ENCODE data around the gene PPP2R2C.

Gene PPP2R2C

DNA sequence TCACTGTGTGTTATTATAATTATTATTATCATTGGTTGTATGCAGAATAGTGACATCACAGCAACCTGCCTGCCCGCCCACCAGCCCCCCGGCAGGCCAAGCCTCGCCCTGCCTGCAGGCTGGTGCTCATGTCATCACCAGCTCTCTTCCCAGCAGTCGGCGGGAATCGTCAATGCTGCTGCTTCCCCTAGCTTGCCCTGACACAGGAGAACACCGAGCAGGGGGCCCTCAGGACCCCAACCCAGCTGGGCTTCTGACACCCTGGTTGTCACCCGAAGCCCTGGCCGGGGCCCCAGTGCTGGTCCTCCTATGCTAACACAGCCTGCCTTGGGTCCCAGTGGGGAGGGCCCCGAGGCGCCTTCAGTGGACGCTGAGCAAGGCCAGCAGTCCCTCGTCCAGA is 100.6 kb downstream of the PPP2R2C start:
- no peak overlapping the region for H3K27ac ChIP-seq
- CTCF ChIA-PET, result no interaction called here
- POLR2A ChIA-PET (ENCODE audit: low non-redundant PET), result no interaction called here
- DNase-seq (ENCODE audit: low spot score), result no peak
- TF ChIP-seq, protein P1, sequence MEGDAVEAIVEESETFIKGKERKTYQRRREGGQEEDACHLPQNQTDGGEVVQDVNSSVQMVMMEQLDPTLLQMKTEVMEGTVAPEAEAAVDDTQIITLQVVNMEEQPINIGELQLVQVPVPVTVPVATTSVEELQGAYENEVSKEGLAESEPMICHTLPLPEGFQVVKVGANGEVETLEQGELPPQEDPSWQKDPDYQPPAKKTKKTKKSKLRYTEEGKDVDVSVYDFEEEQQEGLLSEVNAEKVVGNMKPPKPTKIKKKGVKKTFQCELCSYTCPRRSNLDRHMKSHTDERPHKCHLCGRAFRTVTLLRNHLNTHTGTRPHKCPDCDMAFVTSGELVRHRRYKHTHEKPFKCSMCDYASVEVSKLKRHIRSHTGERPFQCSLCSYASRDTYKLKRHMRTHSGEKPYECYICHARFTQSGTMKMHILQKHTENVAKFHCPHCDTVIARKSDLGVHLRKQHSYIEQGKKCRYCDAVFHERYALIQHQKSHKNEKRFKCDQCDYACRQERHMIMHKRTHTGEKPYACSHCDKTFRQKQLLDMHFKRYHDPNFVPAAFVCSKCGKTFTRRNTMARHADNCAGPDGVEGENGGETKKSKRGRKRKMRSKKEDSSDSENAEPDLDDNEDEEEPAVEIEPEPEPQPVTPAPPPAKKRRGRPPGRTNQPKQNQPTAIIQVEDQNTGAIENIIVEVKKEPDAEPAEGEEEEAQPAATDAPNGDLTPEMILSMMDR (conservative IDR thresholded peaks at IDR 0.05; ENCODE audit: low read depth), result no peak

DNA sequence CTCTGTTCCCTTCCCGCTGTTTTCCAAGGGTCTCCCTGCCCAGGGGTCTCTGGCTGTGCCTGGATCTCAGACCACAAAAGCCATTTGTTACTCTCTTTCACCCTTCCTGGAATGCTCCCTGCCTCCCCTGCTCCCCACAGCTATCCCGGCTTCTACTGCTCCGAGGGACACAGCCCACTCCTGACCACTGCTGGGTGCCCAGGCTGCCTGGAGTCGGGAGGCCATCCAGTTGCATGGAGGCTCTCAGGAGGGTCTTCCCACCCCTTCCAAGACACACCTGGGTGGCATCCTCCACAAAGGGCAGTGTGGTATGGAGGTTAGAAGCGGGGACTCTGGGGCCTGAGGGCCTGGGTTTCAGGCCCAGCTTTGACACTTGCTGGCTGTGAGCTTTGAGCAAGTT is 101.1 kb downstream of the PPP2R2C start:
- CTCF ChIA-PET, result no interaction called here
- no peak overlapping the region for H3K27ac ChIP-seq
- TF ChIP-seq, protein P1 (conservative IDR thresholded peaks at IDR 0.05; ENCODE audit: low read depth), result no peak
- POLR2A ChIA-PET (ENCODE audit: low non-redundant PET), result no interaction called here
- no peak for DNase-seq (ENCODE audit: low spot score)

DNA sequence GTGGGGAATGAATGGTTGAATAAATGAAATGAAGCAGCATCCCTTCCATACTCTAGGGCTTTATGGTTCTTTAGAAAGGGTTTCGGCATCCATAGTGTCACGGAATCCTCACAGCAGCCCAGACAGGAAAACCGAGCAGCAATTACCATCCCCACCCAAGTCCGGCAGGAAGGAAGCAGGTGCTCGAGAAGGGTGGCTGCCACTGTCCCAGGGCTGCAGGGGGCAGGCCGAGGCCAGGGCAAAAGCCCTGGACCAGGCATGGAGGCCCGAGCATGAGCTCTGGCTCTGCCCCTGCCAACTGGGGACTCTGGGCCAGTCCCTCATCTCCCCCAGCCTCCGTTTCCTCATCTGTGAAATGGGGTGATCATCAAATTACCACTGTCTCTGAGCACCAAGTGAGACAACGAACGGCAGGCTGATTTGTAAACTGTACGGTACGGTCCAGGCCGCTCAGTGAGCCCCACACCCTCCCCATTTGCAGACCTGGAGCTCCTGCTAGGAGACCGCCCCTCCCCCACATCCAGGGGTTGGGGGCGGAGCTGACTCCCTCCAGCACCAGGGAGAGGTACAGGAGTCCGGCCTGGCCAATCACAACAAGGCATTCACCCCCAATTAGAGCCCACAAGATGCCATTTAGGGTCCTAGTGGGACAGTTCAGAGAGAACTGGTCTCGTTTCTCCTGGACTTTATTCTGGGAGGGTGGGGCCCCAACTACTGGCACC is 102.3 kb downstream of the PPP2R2C start:
- CTCF ChIA-PET, result interaction anchor here (0.5 kb wide), 1 partner anchor 175 kb away, joined by 3 read pairs; no protein-coding TSS in a partner anchor
- H3K27ac ChIP-seq, result no peak overlapping the region
- POLR2A ChIA-PET (ENCODE audit: low non-redundant PET), result no interaction called here
- DNase-seq (ENCODE audit: low spot score), result no peak
- TF ChIP-seq, protein P1 (conservative IDR thresholded peaks at IDR 0.05; ENCODE audit: low read depth), result no peak

- no peak for DNase-seq (ENCODE audit: low spot score)
- ChIA-PET POLR2A (ENCODE audit: low non-redundant PET) (no interaction called here), CTCF (interaction anchor here (0.7 kb wide), 1 partner anchor 110 kb away, joined by 3 read pairs; no protein-coding TSS in a partner anchor)
- H3K27ac ChIP-seq, result no peak overlapping the region
- TF ChIP-seq, protein P1 (conservative IDR thresholded peaks at IDR 0.05; ENCODE audit: low read depth), result no peak
Measured at GRCh38 chr4:6369511-6369910, 102.9 kb downstream of the PPP2R2C start.

DNA sequence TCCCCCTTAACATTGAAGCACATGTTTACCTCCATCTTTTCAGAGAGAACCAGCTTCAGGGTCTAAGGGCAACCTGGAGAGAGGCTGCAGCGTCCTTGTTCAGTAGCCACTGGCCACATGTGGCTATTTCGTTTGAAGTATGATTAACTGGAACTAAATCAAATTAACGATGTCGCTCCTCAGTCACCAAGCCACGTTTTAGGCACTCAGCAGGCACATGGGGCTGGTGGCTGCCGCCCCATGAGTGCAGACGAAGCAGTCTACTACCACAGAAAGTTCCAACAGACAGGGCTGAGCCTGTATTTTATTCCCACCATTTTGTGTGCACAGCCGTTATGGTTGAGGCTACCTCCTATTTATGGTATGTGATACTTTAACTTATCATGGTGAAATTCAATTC is 103.4 kb downstream of the PPP2R2C start:
- CTCF ChIA-PET, result interaction anchor here (0.7 kb wide), 1 partner anchor 110 kb away, joined by 3 read pairs; no protein-coding TSS in a partner anchor
- DNase-seq (ENCODE audit: low spot score), result no peak
- POLR2A ChIA-PET (ENCODE audit: low non-redundant PET), result no interaction called here

GRCh38 chr4:6368601-6369000 is 103.8 kb downstream of the PPP2R2C start:
- ChIA-PET CTCF (no interaction called here), POLR2A (ENCODE audit: low non-redundant PET) (no interaction called here)
- no peak for DNase-seq (ENCODE audit: low spot score)
- H3K27ac ChIP-seq, result no peak overlapping the region
- TF ChIP-seq, protein P1 (conservative IDR thresholded peaks at IDR 0.05; ENCODE audit: low read depth), result no peak

More for the DNA sequence above, 103.4 kb downstream of the PPP2R2C start:
- TF ChIP-seq, protein P1 (conservative IDR thresholded peaks at IDR 0.05; ENCODE audit: low read depth), result no peak
- no peak overlapping the region for H3K27ac ChIP-seq

Measured in RWPE1 (cell line).